H1 (cell line): ENCODE data around the gene SCGB1A1. TPM values are rescaled to one million over a fixed set of nuclear protein-coding genes. Genes with fewer than 3 reads are reported as not detected.

Experiments used
- CTCF ChIA-PET: fragments of 300-600 bp; sonication (Branson Sonifier 250); formaldehyde crosslinking; loops from one replicate; lab custom pipeline; 2021; ENCODE audit not compliant: partially characterized antibody; lab: Charles Lee
- POLR2A ChIA-PET: fragments of 300-600 bp; sonication (Branson Sonifier 250); formaldehyde crosslinking; loops from one replicate; lab custom pipeline; 2021; ENCODE audit warnings: inconsistent platforms; ENCODE audit not compliant: partially characterized antibody; lab: Charles Lee
- DNase-seq, 2 experiments: peaks; one replicate each; pipeline versions ENCODE4 v3.0.0 to v3.0.0-alpha.2; 2010 to 2022; ENCODE audit warnings: low spot score in 2 of 2, low read depth in 1 of 2, mixed read lengths in 1 of 2
- FAIRE-seq: peaks from 2 replicates; lab custom pipeline; 2011; peaks lifted over from hg19 to GRCh38; lab: Jason Lieb, UNC
- H2AFZ ChIP-seq: 2 replicates; pipeline ENCODE4 v1.8.1; 2012; ENCODE audit warnings: low read length, inconsistent platforms
- H2AK5ac ChIP-seq: 2 replicates; pipeline ENCODE4 v1.6.1; 2013; ENCODE audit warnings: low read depth, low read length
- H2BK120ac ChIP-seq: replicated peaks from 2 replicates; pipeline ENCODE3; 2013; ENCODE audit warnings: low read depth, low read length, inconsistent platforms
- H2BK12ac ChIP-seq: 2 replicates; pipeline ENCODE4 v1.6.1; 2013; ENCODE audit warnings: low read depth, low read length
- H2BK15ac ChIP-seq: 2 replicates; pipeline ENCODE4 v1.6.1; 2013; ENCODE audit warnings: low read length
- H2BK20ac ChIP-seq: 2 replicates; pipeline ENCODE4 v1.6.1; 2013; ENCODE audit warnings: low read length
- H2BK5ac ChIP-seq: 2 replicates; pipeline ENCODE4 v1.6.1; 2013; ENCODE audit warnings: low read depth, low read length
- H3K14ac ChIP-seq: 2 replicates; pipeline ENCODE4 v1.6.1; 2013; ENCODE audit warnings: inconsistent platforms; ENCODE audit not compliant: insufficient read length
- H3K18ac ChIP-seq: 2 replicates; pipeline ENCODE4 v1.6.1; 2013; ENCODE audit warnings: low read length; ENCODE audit errors: extremely low read depth
- H3K23ac ChIP-seq: 2 replicates; pipeline ENCODE4 v1.6.1; 2013; ENCODE audit warnings: inconsistent platforms; ENCODE audit not compliant: insufficient read length
- H3K23me2 ChIP-seq: 2 replicates; pipeline ENCODE4 v1.6.1; 2013; ENCODE audit warnings: low read depth, low read length
- H3K27ac ChIP-seq: 2 replicates; pipeline ENCODE4 v1.6.1; 2011; ENCODE audit warnings: low read depth, low read length, inconsistent platforms
- H3K27me3 ChIP-seq, 4 experiments: replicated peaks in 1 of 4; 1 replicate in 1 of 4; 2 replicates in 3 of 4; pipeline versions ENCODE4 v1.6.1 to v1.8.1; 2011 to 2013; ENCODE audit warnings: low read length in 3 of 4, mild to moderate bottlenecking in 3 of 4, inconsistent platforms in 2 of 4, mixed read lengths in 2 of 4, moderate library complexity in 1 of 4; ENCODE audit not compliant: control insufficient read depth in 3 of 4, insufficient read depth in 3 of 4; ENCODE audit errors: extremely low read depth in 1 of 4
- H3K36me3 ChIP-seq, 4 experiments: 2 replicates each; pipeline versions ENCODE4 v1.6.1 to v1.8.1; 2011 to 2013; ENCODE audit warnings: mild to moderate bottlenecking in 4 of 4, low read length in 3 of 4, moderate library complexity in 2 of 4, control low read depth in 1 of 4, inconsistent platforms in 1 of 4; ENCODE audit not compliant: insufficient read depth in 4 of 4, control insufficient read depth in 2 of 4
- H3K4ac ChIP-seq: replicated peaks from 2 replicates; pipeline ENCODE3; 2013; ENCODE audit warnings: low read length, low read depth, mixed read lengths, inconsistent platforms; ENCODE audit not compliant: insufficient read length
- H3K4me1 ChIP-seq, 4 experiments: replicated peaks in 1 of 4; 1 replicate in 1 of 4; 2 replicates in 3 of 4; pipeline versions ENCODE4 v1.6.1 to v1.8.1; 2011 to 2013; ENCODE audit warnings: low read length in 3 of 4, inconsistent platforms in 2 of 4, mixed read lengths in 1 of 4; ENCODE audit not compliant: insufficient read depth in 4 of 4, control insufficient read depth in 3 of 4
- H3K4me2 ChIP-seq, 2 experiments: 2 replicates each; pipeline versions ENCODE4 v1.6.1 to v1.8.1; 2011 to 2013; ENCODE audit warnings: low read depth in 2 of 2, low read length in 2 of 2, control low read depth in 1 of 2, inconsistent platforms in 1 of 2, mild to moderate bottlenecking in 1 of 2; ENCODE audit not compliant: insufficient read depth in 1 of 2
- H3K4me3 ChIP-seq, 4 experiments: fragments of 200-600, 300-600 bp in 1 of 4; sonication (generic), shearing (Covaris generic), sonication (Bioruptor Twin) in 1 of 4; 2 replicates each; pipeline versions ENCODE4 v1.5.1 to v1.8.1; 2011 to 2016; ENCODE audit warnings: low read length in 4 of 4, low read depth in 3 of 4, control low read depth in 2 of 4, inconsistent platforms in 2 of 4, mild to moderate bottlenecking in 2 of 4, mixed read lengths in 1 of 4, moderate library complexity in 1 of 4; ENCODE audit not compliant: insufficient read depth in 2 of 4; ENCODE audit errors: extremely low read depth in 1 of 4
- H3K56ac ChIP-seq: replicated peaks from 2 replicates; pipeline ENCODE3; 2013; ENCODE audit warnings: low read depth, mild to moderate bottlenecking, mixed read lengths, low read length, inconsistent platforms; ENCODE audit not compliant: insufficient read length
- H3K79me1 ChIP-seq: 2 replicates; pipeline ENCODE4 v1.6.1; 2013; ENCODE audit warnings: low read depth, low read length, control low read depth
- H3K79me2 ChIP-seq, 2 experiments: 2 replicates each; pipeline versions ENCODE4 v1.6.1 to v1.8.1; 2012 to 2013; ENCODE audit warnings: low read length in 2 of 2, mild to moderate bottlenecking in 2 of 2, inconsistent platforms in 1 of 2; ENCODE audit not compliant: insufficient read depth in 2 of 2, control insufficient read depth in 1 of 2
- H3K9ac ChIP-seq, 4 experiments: replicated peaks in 1 of 4; 1 replicate in 1 of 4; 2 replicates in 3 of 4; pipeline versions ENCODE4 v1.6.1 to v1.8.1; 2011 to 2013; ENCODE audit warnings: low read depth in 3 of 4, low read length in 3 of 4, control low read depth in 2 of 4, mild to moderate bottlenecking in 2 of 4, moderate library complexity in 2 of 4, inconsistent platforms in 1 of 4; ENCODE audit errors: extremely low read depth in 1 of 4
- H3K9me3 ChIP-seq, 2 experiments: 2 replicates each; pipeline versions ENCODE4 v1.6.1 to v1.8.1; 2012 to 2013; ENCODE audit warnings: mild to moderate bottlenecking in 2 of 2, moderate library complexity in 2 of 2, control low read depth in 1 of 2, inconsistent platforms in 1 of 2, low read depth in 1 of 2, low read length in 1 of 2, mixed read lengths in 1 of 2; ENCODE audit not compliant: insufficient read depth in 2 of 2
- H4K20me1 ChIP-seq, 2 experiments: replicated peaks in 1 of 2; 2 replicates each; pipeline versions ENCODE3 to v1.8.1; 2011 to 2013; ENCODE audit warnings: inconsistent platforms in 2 of 2, low read length in 2 of 2, mild to moderate bottlenecking in 1 of 2; ENCODE audit not compliant: insufficient read depth in 2 of 2, control insufficient read depth in 1 of 2
- H4K5ac ChIP-seq: 2 replicates; pipeline ENCODE4 v1.6.1; 2013; ENCODE audit warnings: low read length, low read depth, mixed read lengths, inconsistent platforms; ENCODE audit not compliant: insufficient read length
- H4K8ac ChIP-seq: 2 replicates; pipeline ENCODE4 v1.8.0; 2013; ENCODE audit warnings: mild to moderate bottlenecking, moderate library complexity, low read length, inconsistent platforms; ENCODE audit not compliant: insufficient read depth; ENCODE audit errors: extremely low read depth
- H4K91ac ChIP-seq: replicated peaks from 2 replicates; pipeline ENCODE3; 2013; ENCODE audit warnings: low read length, mixed read lengths, inconsistent platforms; ENCODE audit not compliant: insufficient read length
- ASH2L ChIP-seq: fragments of 200-600, 300-600 bp; sonication (generic); IDR thresholded peaks from one replicate; pipeline ENCODE4 v1.7.1; 2017; ENCODE audit warnings: low read length
- BACH1 ChIP-seq: IDR thresholded peaks from 2 replicates; pipeline ENCODE4 v1.6.1; 2012; ENCODE audit warnings: low read length, improper control_type of control experiment
- EP300 ChIP-seq, 2 experiments: IDR thresholded peaks; 1 replicate in 1 of 2; 2 replicates in 1 of 2; pipeline ENCODE4 v1.6.1; 2011 to 2012; ENCODE audit warnings: low read depth in 2 of 2, low read length in 2 of 2, mild to moderate bottlenecking in 2 of 2, borderline replicate concordance in 1 of 2, inconsistent platforms in 1 of 2, moderate library complexity in 1 of 2
- FOSL1 ChIP-seq: IDR thresholded peaks from 2 replicates; pipeline ENCODE4 v1.6.1; 2011; ENCODE audit warnings: mild to moderate bottlenecking, low read depth, low read length, moderate library complexity; ENCODE audit not compliant: insufficient read depth
- GABPA ChIP-seq: IDR thresholded peaks from 2 replicates; pipeline ENCODE4 v1.6.1; 2011; ENCODE audit warnings: mild to moderate bottlenecking, low read length, moderate library complexity, borderline replicate concordance; ENCODE audit not compliant: insufficient read depth
- GTF2F1 ChIP-seq: IDR thresholded peaks from 2 replicates; pipeline ENCODE4 v1.6.1; 2012; ENCODE audit warnings: low read depth, low read length, improper control_type of control experiment, borderline replicate concordance
- KDM1A ChIP-seq: fragments of 200-600, 300-600 bp; sonication (generic); IDR thresholded peaks from 2 replicates; pipeline ENCODE4 v1.7.1; 2016; ENCODE audit warnings: mild to moderate bottlenecking, low read length, borderline replicate concordance
- KDM5A ChIP-seq: fragments of 200-600 bp; IDR thresholded peaks from 2 replicates; pipeline ENCODE4 v1.7.1; 2012; ENCODE audit warnings: mild to moderate bottlenecking, low read length, inconsistent platforms, mixed read lengths
- RAD21 ChIP-seq, 2 experiments: IDR thresholded peaks in 1 of 2; conservative IDR thresholded peaks in 1 of 2; 2 replicates each; pipeline ENCODE4 v1.6.1; 2011; ENCODE audit warnings: low read depth in 2 of 2, low read length in 2 of 2, improper control_type of control experiment in 1 of 2, inconsistent platforms in 1 of 2, mild to moderate bottlenecking in 1 of 2, moderate library complexity in 1 of 2
- RFX5 ChIP-seq: IDR thresholded peaks from 2 replicates; pipeline ENCODE4 v1.6.1; 2011; ENCODE audit warnings: low read depth, low read length, improper control_type of control experiment, borderline replicate concordance
- SIN3A ChIP-seq, 2 experiments: IDR thresholded peaks in 1 of 2; conservative IDR thresholded peaks in 1 of 2; 2 replicates each; pipeline ENCODE4 v1.6.1; 2011 to 2012; ENCODE audit warnings: low read length in 2 of 2, improper control_type of control experiment in 1 of 2, low read depth in 1 of 2, mild to moderate bottlenecking in 1 of 2
- SP2 ChIP-seq: IDR thresholded peaks from 2 replicates; pipeline ENCODE4 v1.6.1; 2012; ENCODE audit warnings: mild to moderate bottlenecking, low read length, inconsistent platforms
- TEAD4 ChIP-seq: IDR thresholded peaks from 2 replicates; pipeline ENCODE4 v1.6.1; 2012; ENCODE audit warnings: low read depth, low read length, inconsistent platforms, mixed read lengths
- WGBS, 2 experiments: shearing (Covaris generic) in 1 of 2; methylation state at CpG; one replicate each; pipeline versions ENCODE4 v1.1.6 to v1.1.7; 2013 to 2015; ENCODE audit warnings: low lambda C conversion rate in 2 of 2, mixed read lengths in 2 of 2, inconsistent platforms in 1 of 2, low coverage in 1 of 2, missing lambda C conversion rate in 1 of 2; ENCODE audit not compliant: insufficient replicate concordance in 2 of 2, insufficient coverage in 1 of 2, insufficient read length in 1 of 2; ENCODE audit errors: extremely low coverage in 1 of 2, missing lambda C conversion rate in 1 of 2; 5-methylcytosine and 5-hydroxymethylcytosine counted together
- polyA plus RNA-seq, 7 experiments: library from polyadenylated mRNA; depleted of rRNA in 3 of 7; stranded (reverse) in 5 of 7; unstranded in 2 of 7; fragments of >200 nt in 5 of 7; fragments of 200-250 nt in 2 of 7; gene quantifications; 1 replicate in 5 of 7; 2 replicates in 1 of 7; 4 replicates in 1 of 7; pipeline versions ENCODE4 v1.2.1 to v1.2.3, GENCODE V29; 2011 to 2013; ENCODE audit warnings: missing spikeins in 2 of 7, mixed read lengths in 2 of 7
- total RNA-seq: library from RNA; stranded (reverse); fragmentation: NEBNext Ultra II Directional; extraction: Animal tissue kit (Norgen Biotek cat#: 25700); gene quantifications from 2 replicates; pipeline ENCODE4 v1.2.1, GENCODE V29; 2021

SCGB1A1 gene
- total and polyA plus RNA-seq, 2 of the 8 experiments (the other 6 are each of a cell fraction or from before 2014, with no cell fraction given) = not detected

GRCh38 chr11:62388999-62389398 lies 29.8 kb upstream of the SCGB1A1 start:
- Histone ChIP-seq H3K4ac (no peak overlapping the region), H3K18ac (no peak overlapping the region), H3K23ac (no peak overlapping the region), H3K9me3 (no peaks in the 10 kb centered on the region), H2AK5ac (no peak overlapping the region), H4K20me1 (no peaks in the 10 kb centered on the region)
- WGBS, 2 experiments = 81% methylated on average over 11 of the region's 11 CpGs; no CpG with 5 or more reads in 1 of the 2 experiments
- no peak for TF ChIP-seq FOSL1
- TF ChIP-seq TEAD4 = no peak
- TF ChIP-seq ASH2L = no peak
- no peak for TF ChIP-seq RAD21 (IDR thresholded peaks at IDR 0.05 in 1 of 2, conservative IDR thresholded peaks at IDR 0.05 in 1 of 2; ENCODE audit: low read depth in 2 of 2, low read length in 2 of 2)
- TF ChIP-seq RFX5 = no peak
- no peak for TF ChIP-seq BACH1
- no peak for TF ChIP-seq KDM5A
- no peak for TF ChIP-seq EP300 (IDR thresholded peaks at IDR 0.05; ENCODE audit: borderline replicate concordance in 1 of 2, low read depth in 2 of 2, low read length in 2 of 2)
- no peak for TF ChIP-seq GTF2F1
- TF ChIP-seq GABPA = no peak
- TF ChIP-seq SP2 = no peak
- no peak for TF ChIP-seq KDM1A
- no peak for TF ChIP-seq SIN3A (conservative IDR thresholded peaks at IDR 0.05 in 1 of 2, IDR thresholded peaks at IDR 0.05 in 1 of 2; ENCODE audit: low read depth in 1 of 2, low read length in 2 of 2)
- TF ChIP-seq, all 59 proteins: peak for 0
- H4K8ac ChIP-seq = no peak overlapping the region
- no peak overlapping the region for H3K4me2 ChIP-seq
- POLR2A ChIA-PET = no interaction called here
- H3K79me1 ChIP-seq = no peaks in the 10 kb centered on the region
- CTCF ChIA-PET = interaction anchor here (0.9 to 8.6 kb wide), 5 partner anchors 9 to 171 kb away, joined by 3 to 113 read pairs (median 13); partner anchors contain the start of gene SCGB1A1
- no peak overlapping the region for H2BK5ac ChIP-seq
- no peak overlapping the region for H2AFZ ChIP-seq
- no peak overlapping the region for H3K9ac ChIP-seq
- no peaks in the 10 kb centered on the region for H3K79me2 ChIP-seq
- no peak overlapping the region for H3K56ac ChIP-seq
- H3K27me3 ChIP-seq = no peaks in the 10 kb centered on the region
- H3K23me2 ChIP-seq = no peaks in the 10 kb centered on the region
- no peak overlapping the region for H2BK20ac ChIP-seq
- H3K14ac ChIP-seq = no peak overlapping the region
- H2BK15ac ChIP-seq = no peak overlapping the region
- H2BK120ac ChIP-seq = no peak overlapping the region
- no peak overlapping the region for H3K27ac ChIP-seq
- no peak overlapping the region for H2BK12ac ChIP-seq
- no peaks in the 10 kb centered on the region for H3K36me3 ChIP-seq
- H3K4me3 ChIP-seq = no peak overlapping the region
- H4K5ac ChIP-seq = no peak overlapping the region
- no peak overlapping the region for H4K91ac ChIP-seq
- FAIRE-seq = no peak
- DNase-seq = no peak
- no peaks in the 10 kb centered on the region for H3K4me1 ChIP-seq
